ENCODE data around the gene PHLDB3. TPM values are rescaled to one million over a fixed set of nuclear protein-coding genes. Genes with fewer than 3 reads are reported as not detected.

The PHLDB3 gene
- total RNA-seq, 1 experiment from 2014 or later = 8.5 TPM

DNA sequence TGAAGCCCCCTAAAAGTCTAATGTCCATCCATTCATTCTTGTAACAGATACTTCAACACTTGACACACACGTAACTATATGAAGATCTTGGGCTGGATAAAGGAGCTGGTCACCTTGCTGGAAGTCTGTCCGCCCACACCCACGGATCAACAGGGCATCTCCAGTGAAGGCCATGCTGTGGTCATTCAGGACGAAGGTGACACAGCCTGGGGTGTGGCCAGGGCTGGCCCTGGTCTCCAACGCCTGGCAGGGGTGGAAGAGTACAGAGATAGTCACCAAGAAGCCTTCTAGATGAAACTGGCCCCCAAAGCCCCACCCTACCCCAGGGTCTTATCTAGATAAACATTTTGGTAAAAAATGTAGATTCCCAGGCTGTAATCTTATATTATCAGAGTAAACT is 6.8 kb upstream of the PHLDB3 start:
- H3K9me3 Mint-ChIP-seq = peaks cover 0 to 5% of the 10 kb centered on the region in 2 experiments; a peak in 3 of 5 replicates

More for the DNA sequence above, 6.8 kb upstream of the PHLDB3 start:
- DNase-seq = no peak
- Histone ChIP-seq H3K27ac (ENCODE audit: insufficient read length, low read depth, low read length) (no peak overlapping the region), H4K20me1 (ENCODE audit: control insufficient read depth, insufficient read depth, insufficient read length) (no peaks in the 10 kb centered on the region), H3K14ac (ENCODE audit: insufficient read depth, low read length) (no peak overlapping the region), H3K56ac (ENCODE audit: insufficient read length, low read depth, low read length) (no peak overlapping the region), H2AFZ (ENCODE audit: low read length) (no peak overlapping the region), H3K23ac (ENCODE audit: insufficient read length, low read depth, low read length) (no peak overlapping the region), H3K4ac (ENCODE audit: low read depth, low read length) (no peak overlapping the region), H3K9ac (ENCODE audit: extremely low read depth, insufficient read length, low read length) (no peak overlapping the region), H2BK12ac (ENCODE audit: insufficient read length, low read depth, low read length) (no peak overlapping the region), H2BK120ac (ENCODE audit: low read depth, low read length, poor library complexity, severe bottlenecking) (no peak overlapping the region), H3K79me2 (ENCODE audit: insufficient read depth, low read length) (no peaks in the 10 kb centered on the region), H3T11ph (ENCODE audit: low read length) (no peak overlapping the region), H4K5ac (ENCODE audit: insufficient read length, low read depth, low read length) (no peak overlapping the region), H3K79me1 (ENCODE audit: insufficient read depth, low read depth, low read length, poor library complexity, severe bottlenecking) (no peaks in the 10 kb centered on the region), H2BK20ac (ENCODE audit: low read depth, low read length, poor library complexity, severe bottlenecking) (no peak overlapping the region), H3K9me3 (ENCODE audit: control insufficient read depth, low read depth, low read length) (no peaks in the 10 kb centered on the region), H4K8ac (replicated peaks; ENCODE audit: insufficient read length, low read depth, low read length) (no peak overlapping the region), H2AK5ac (ENCODE audit: insufficient read length, low read length) (no peak overlapping the region), H2BK5ac (ENCODE audit: insufficient read length, low read length) (no peak overlapping the region), H3K4me2 (ENCODE audit: insufficient read depth, insufficient read length, low read length) (no peak overlapping the region), H4K91ac (ENCODE audit: insufficient read length, low read depth, low read length) (no peak overlapping the region), H2BK15ac (ENCODE audit: low read depth, low read length) (no peak overlapping the region), H3K27me3 (ENCODE audit: insufficient read depth, low read length) (no peaks in the 10 kb centered on the region), H3K4me1 (ENCODE audit: insufficient read depth, low read length) (no peaks in the 10 kb centered on the region), H3K18ac (ENCODE audit: insufficient read length, low read depth, low read length) (no peak overlapping the region), H3K23me2 (ENCODE audit: insufficient read length, low read depth, low read length, poor library complexity, severe bottlenecking) (no peaks in the 10 kb centered on the region)
- no peak for TF ChIP-seq CTCF (conservative IDR thresholded peaks at IDR 0.05)
- Mint-ChIP-seq H3K4me3 (no peak overlapping the region), H3K4me1 (no peaks in the 10 kb centered on the region; a peak in 1 of 4 replicates), H3K36me3 (ENCODE audit: insufficient read depth in 1 of 3, low read depth in 3 of 3) (peaks cover 24 to 32% (median 24%) of the 10 kb centered on the region in 3 experiments), H3K27me3 (ENCODE audit: low read depth) (no peaks in the 10 kb centered on the region), H3K27ac (no peak overlapping the region)
- no CpG with 5 or more reads among the region's 5 CpGs for WGBS (ENCODE audit: extremely low coverage, insufficient read length, low lambda C conversion rate)
